ENCODE data around the gene PIP5K1B.

PIP5K1B gene

GRCh38 chr9:68822596-68823165 lies 117.6 kb downstream of the PIP5K1B start:
- DNase-seq: no peak

GRCh38 chr9:68825762-68826472 lies 120.9 kb downstream of the PIP5K1B start:
- H3K9ac ChIP-seq (ENCODE audit: low read length): no peak overlapping the region
- no peaks in the 10 kb centered on the region for H3K27me3 ChIP-seq (replicated peaks; ENCODE audit: insufficient read depth, low read length)
- H2AFZ ChIP-seq (ENCODE audit: low read length): no peak overlapping the region
- DNase-seq: no peak
- no peaks in the 10 kb centered on the region for H3F3A ChIP-seq (ENCODE audit: insufficient read depth, low read length)
- H3K4me2 ChIP-seq (ENCODE audit: low read depth, low read length): no peak overlapping the region
- H3K4me3 ChIP-seq (ENCODE audit: low read length): no peak overlapping the region
- H3K9me3 ChIP-seq (replicated peaks; ENCODE audit: insufficient read depth, low read length): no peaks in the 10 kb centered on the region
- no peaks in the 10 kb centered on the region for H3K36me3 ChIP-seq (replicated peaks; ENCODE audit: insufficient read depth, low read length)
- no peak overlapping the region for H3K27ac ChIP-seq (ENCODE audit: low read length)
- H3K79me2 ChIP-seq (ENCODE audit: low read length): no peaks in the 10 kb centered on the region
- H3K9me2 ChIP-seq (replicated peaks; ENCODE audit: insufficient read depth, low read length): no peaks in the 10 kb centered on the region
- H3K4me1 ChIP-seq (ENCODE audit: low read length): no peaks in the 10 kb centered on the region
- H4K20me1 ChIP-seq (ENCODE audit: insufficient read depth, low read length): no peaks in the 10 kb centered on the region
- TF ChIP-seq CTCF (IDR thresholded peaks at IDR 0.05; ENCODE audit: low read length) (no peak), EZH2phosphoT487 (IDR thresholded peaks at IDR 0.05; ENCODE audit: low read length) (no peak), EZH2 (optimal IDR thresholded peaks at IDR 0.05; ENCODE audit: low read depth, low read length) (no peak)

More at GRCh38 chr9:68822596-68823165, 117.6 kb downstream of the PIP5K1B start:
- H3K27ac ChIP-seq (ENCODE audit: low read length): no peak overlapping the region
- H3K4me2 ChIP-seq (ENCODE audit: low read depth, low read length): no peak overlapping the region
- H3K36me3 ChIP-seq (replicated peaks; ENCODE audit: insufficient read depth, low read length): no peaks in the 10 kb centered on the region
- no peak overlapping the region for H3K9ac ChIP-seq (ENCODE audit: low read length)
- H3K79me2 ChIP-seq (ENCODE audit: low read length): no peaks in the 10 kb centered on the region
- no peak overlapping the region for H3K4me3 ChIP-seq (ENCODE audit: low read length)
- TF ChIP-seq CTCF (IDR thresholded peaks at IDR 0.05; ENCODE audit: low read length) (no peak), EZH2phosphoT487 (IDR thresholded peaks at IDR 0.05; ENCODE audit: low read length) (no peak)
- no peaks in the 10 kb centered on the region for H3K27me3 ChIP-seq (replicated peaks; ENCODE audit: insufficient read depth, low read length)
- no peaks in the 10 kb centered on the region for H3F3A ChIP-seq (ENCODE audit: insufficient read depth, low read length)
- no peaks in the 10 kb centered on the region for H3K9me3 ChIP-seq (replicated peaks; ENCODE audit: insufficient read depth, low read length)
- H3K9me2 ChIP-seq (replicated peaks; ENCODE audit: insufficient read depth, low read length): no peaks in the 10 kb centered on the region
- H3K4me1 ChIP-seq (ENCODE audit: low read length): no peaks in the 10 kb centered on the region
- no peaks in the 10 kb centered on the region for H4K20me1 ChIP-seq (ENCODE audit: insufficient read depth, low read length)
- H2AFZ ChIP-seq (ENCODE audit: low read length): no peak overlapping the region

- Histone ChIP-seq H3K9ac (ENCODE audit: low read length) (no peak overlapping the region), H3K9me3 (replicated peaks; ENCODE audit: insufficient read depth, low read length) (no peaks in the 10 kb centered on the region), H3K27me3 (replicated peaks; ENCODE audit: insufficient read depth, low read length) (no peaks in the 10 kb centered on the region), H3F3A (ENCODE audit: insufficient read depth, low read length) (no peaks in the 10 kb centered on the region), H3K27ac (ENCODE audit: low read length) (no peak overlapping the region), H4K20me1 (ENCODE audit: insufficient read depth, low read length) (no peaks in the 10 kb centered on the region), H3K4me3 (ENCODE audit: low read length) (no peak overlapping the region), H3K4me1 (ENCODE audit: low read length) (no peaks in the 10 kb centered on the region), H3K36me3 (replicated peaks; ENCODE audit: insufficient read depth, low read length) (no peaks in the 10 kb centered on the region), H3K4me2 (ENCODE audit: low read depth, low read length) (no peak overlapping the region), H2AFZ (ENCODE audit: low read length) (no peak overlapping the region), H3K9me2 (replicated peaks; ENCODE audit: insufficient read depth, low read length) (no peaks in the 10 kb centered on the region), H3K79me2 (ENCODE audit: low read length) (no peaks in the 10 kb centered on the region)
- TF ChIP-seq EZH2phosphoT487 (IDR thresholded peaks at IDR 0.05; ENCODE audit: low read length) (no peak), CTCF (IDR thresholded peaks at IDR 0.05; ENCODE audit: low read length) (no peak), EZH2 (optimal IDR thresholded peaks at IDR 0.05; ENCODE audit: low read depth, low read length) (no peak)
- DNase-seq: no peak
These were observed 123.1 kb downstream of the PIP5K1B start for GRCh38 chr9:68827837-68828744.

All from MM.1S (cell line).